Dendritic cell treated with granulocyte-macrophage colony-stimulating factor and Interleukin-4, amounts not matched to agents 40 ng/mL and 50 ng/mL, for 4 days (primary cell): Measurements from ENCODE around the gene FLNB.

ENCODE experiments used
- H3K27ac Mint-ChIP-seq: one replicate; pipeline ENCODE4 v1.8.0; 2022; ENCODE audit warnings: mild to moderate bottlenecking, mixed read lengths
- H3K27me3 Mint-ChIP-seq: one replicate; pipeline ENCODE4 v1.8.0; 2022; ENCODE audit warnings: mild to moderate bottlenecking, mixed read lengths
- H3K36me3 Mint-ChIP-seq: one replicate; pipeline ENCODE4 v1.8.0; 2022; ENCODE audit warnings: low read depth, mixed read lengths
- H3K4me1 Mint-ChIP-seq: one replicate; pipeline ENCODE4 v1.8.0; 2022; ENCODE audit warnings: low read depth, mixed read lengths
- H3K4me3 Mint-ChIP-seq: one replicate; pipeline ENCODE4 v1.8.0; 2022; ENCODE audit warnings: mild to moderate bottlenecking, moderate library complexity, mixed read lengths
- H3K9me3 Mint-ChIP-seq: one replicate; pipeline ENCODE4 v1.8.0; 2022; ENCODE audit warnings: mixed read lengths
- intact Hi-C: fragments of 100-400 bp; cut with micrococcal nuclease; formaldehyde crosslinking; loops from one replicate; pipeline ENCODE4 v1.15.0; 2022

The FLNB gene

DNA sequence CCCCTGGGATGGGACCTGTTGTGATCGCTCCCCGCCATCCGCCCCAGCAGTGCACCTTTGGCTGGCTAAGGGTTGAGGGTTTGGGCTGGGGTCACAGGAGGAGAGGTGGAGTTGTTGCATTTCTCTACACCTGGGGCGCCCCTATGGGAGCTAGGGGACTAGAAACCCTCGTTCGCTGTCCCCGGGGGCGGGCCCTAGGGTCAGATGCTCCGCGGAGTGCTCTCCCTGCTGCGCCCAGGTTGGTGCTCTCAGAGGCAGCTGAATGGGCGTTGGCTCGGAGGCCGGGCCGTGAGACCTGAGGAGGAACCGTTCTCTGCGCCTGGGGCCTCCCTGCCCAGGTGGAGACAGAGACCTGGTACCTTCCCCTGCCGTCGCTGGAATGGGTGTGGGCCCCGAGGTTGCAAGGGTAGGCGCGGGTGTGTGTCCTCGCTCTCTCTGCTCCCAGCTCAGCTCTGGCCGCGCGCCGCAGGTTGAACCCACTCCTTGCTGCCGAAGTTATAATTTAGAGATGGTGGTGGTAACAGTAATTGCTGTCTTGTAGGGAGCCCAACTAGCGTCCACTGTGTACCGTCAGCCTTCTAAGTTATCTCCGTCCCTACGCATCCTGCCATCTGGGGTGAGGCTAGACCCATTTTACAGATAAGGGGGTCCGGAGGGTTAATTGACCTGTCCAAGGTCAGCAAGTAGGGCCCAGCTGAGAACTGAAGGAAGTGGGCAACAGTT is 965 bp downstream of the FLNB start:
- H3K36me3 Mint-ChIP-seq, result no peaks in the 10 kb centered on the region
- intact Hi-C loops, result loop anchor here (5.0 to 10.0 kb wide), 2 partner anchors 168 to 296 kb away; partner anchors contain the start of genes HTD2 and RPP14
- peak overlapping the region; percentile 28 for H3K27ac Mint-ChIP-seq
- H3K9me3 Mint-ChIP-seq, result no peaks in the 10 kb centered on the region
- H3K4me1 Mint-ChIP-seq, result peaks cover 35% of the 10 kb centered on the region
- H3K27me3 Mint-ChIP-seq, result peaks cover 5% of the 10 kb centered on the region
- peak overlapping the region; percentile 87 for H3K4me3 Mint-ChIP-seq

- intact Hi-C loops, result loop anchor here (5.0 to 10.0 kb wide), 2 partner anchors 167 to 295 kb away; partner anchors contain the start of genes HTD2 and RPP14
- H3K9me3 Mint-ChIP-seq, result no peaks in the 10 kb centered on the region
- H3K4me3 Mint-ChIP-seq, result peak overlapping the region; percentile 87
- peaks cover 5% of the 10 kb centered on the region for H3K27me3 Mint-ChIP-seq
- no peaks in the 10 kb centered on the region for H3K36me3 Mint-ChIP-seq
- H3K27ac Mint-ChIP-seq, result no peak overlapping the region
- H3K4me1 Mint-ChIP-seq, result peaks cover 35% of the 10 kb centered on the region
Measured at GRCh38 chr3:58009749-58010535, 1.7 kb downstream of the FLNB start.

GRCh38 chr3:58010562-58010961 is 2.3 kb downstream of the FLNB start:
- H3K4me3 Mint-ChIP-seq, result no peak overlapping the region
- H3K27ac Mint-ChIP-seq, result no peak overlapping the region
- H3K36me3 Mint-ChIP-seq, result no peaks in the 10 kb centered on the region
- peaks cover 35% of the 10 kb centered on the region for H3K4me1 Mint-ChIP-seq
- intact Hi-C loops, result no loop called here
- no peaks in the 10 kb centered on the region for H3K9me3 Mint-ChIP-seq
- H3K27me3 Mint-ChIP-seq, result peaks cover 5% of the 10 kb centered on the region

DNA sequence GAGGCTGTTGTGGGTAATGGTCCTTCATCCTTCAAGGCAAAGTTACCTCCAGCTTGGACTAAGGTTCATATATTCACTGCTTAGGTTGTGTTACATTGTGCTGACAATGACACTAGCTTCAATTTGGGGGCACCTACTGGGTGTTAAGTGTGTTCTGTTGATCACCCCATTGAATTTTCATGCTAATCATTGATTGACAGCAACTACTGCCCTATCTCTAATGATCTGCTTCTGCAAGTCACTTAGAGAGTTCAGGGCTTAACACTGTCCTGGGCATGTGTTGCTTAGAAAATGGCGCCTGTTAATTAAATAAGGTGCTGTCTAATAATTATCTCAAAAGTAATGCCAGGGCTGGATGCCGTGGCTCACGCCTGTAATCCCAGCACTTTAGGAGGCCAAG is 3.4 kb downstream of the FLNB start:
- H3K27me3 Mint-ChIP-seq, result peaks cover 5% of the 10 kb centered on the region
- no peaks in the 10 kb centered on the region for H3K36me3 Mint-ChIP-seq
- H3K27ac Mint-ChIP-seq, result no peak overlapping the region
- intact Hi-C loops, result no loop called here
- no peak overlapping the region for H3K4me3 Mint-ChIP-seq
- no peaks in the 10 kb centered on the region for H3K9me3 Mint-ChIP-seq
- peaks cover 35% of the 10 kb centered on the region for H3K4me1 Mint-ChIP-seq

DNA sequence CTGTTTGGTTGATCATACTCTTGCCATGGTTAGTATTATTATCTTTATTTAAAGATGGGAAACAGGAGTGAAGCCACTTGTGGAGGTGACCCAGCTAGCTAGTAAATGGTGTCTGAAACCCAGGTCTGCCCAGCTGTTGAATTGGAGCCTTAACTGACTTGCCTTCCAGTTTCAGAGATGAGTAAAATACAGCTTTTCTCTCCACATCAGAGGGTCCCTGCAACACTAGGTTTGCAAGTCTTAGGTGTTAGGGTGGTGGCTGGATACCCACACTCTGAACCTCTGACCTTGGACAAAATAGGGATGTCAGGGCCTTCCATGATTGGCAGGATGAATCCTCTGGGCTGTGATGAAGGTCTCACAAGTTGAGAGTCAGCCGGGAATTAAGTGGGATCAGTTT is 4.1 kb downstream of the FLNB start:
- H3K27ac Mint-ChIP-seq, result no peak overlapping the region

GRCh38 chr3:58013099-58013498 is 4.9 kb downstream of the FLNB start:
- H3K4me3 Mint-ChIP-seq, result no peak overlapping the region
- intact Hi-C loops, result no loop called here
- H3K4me1 Mint-ChIP-seq, result peaks cover 35% of the 10 kb centered on the region
- H3K36me3 Mint-ChIP-seq, result no peaks in the 10 kb centered on the region
- H3K9me3 Mint-ChIP-seq, result no peaks in the 10 kb centered on the region
- no peak overlapping the region for H3K27ac Mint-ChIP-seq
- peaks cover 5% of the 10 kb centered on the region for H3K27me3 Mint-ChIP-seq

More for the DNA sequence above, 4.1 kb downstream of the FLNB start:
- H3K4me3 Mint-ChIP-seq, result no peak overlapping the region
- H3K4me1 Mint-ChIP-seq, result peaks cover 35% of the 10 kb centered on the region
- no peaks in the 10 kb centered on the region for H3K9me3 Mint-ChIP-seq
- peaks cover 5% of the 10 kb centered on the region for H3K27me3 Mint-ChIP-seq
- intact Hi-C loops, result no loop called here
- no peaks in the 10 kb centered on the region for H3K36me3 Mint-ChIP-seq

GRCh38 chr3:58013973-58014649 is 5.9 kb downstream of the FLNB start:
- H3K4me3 Mint-ChIP-seq, result no peak overlapping the region
- H3K4me1 Mint-ChIP-seq, result peaks cover 33% of the 10 kb centered on the region
- peaks cover 3% of the 10 kb centered on the region for H3K27me3 Mint-ChIP-seq
- intact Hi-C loops, result no loop called here
- H3K36me3 Mint-ChIP-seq, result no peaks in the 10 kb centered on the region
- H3K27ac Mint-ChIP-seq, result no peak overlapping the region
- no peaks in the 10 kb centered on the region for H3K9me3 Mint-ChIP-seq

- Mint-ChIP-seq H3K4me3 (no peak overlapping the region), H3K9me3 (no peaks in the 10 kb centered on the region), H3K27me3 (no peaks in the 10 kb centered on the region), H3K4me1 (peaks cover 33% of the 10 kb centered on the region), H3K27ac (no peak overlapping the region), H3K36me3 (no peaks in the 10 kb centered on the region)
- intact Hi-C loops, result no loop called here
Measured at GRCh38 chr3:58015520-58015915, 7.3 kb downstream of the FLNB start.

- H3K4me3 Mint-ChIP-seq, result no peak overlapping the region
- peaks cover 29% of the 10 kb centered on the region for H3K4me1 Mint-ChIP-seq
- H3K27me3 Mint-ChIP-seq, result no peaks in the 10 kb centered on the region
- intact Hi-C loops, result no loop called here
- H3K9me3 Mint-ChIP-seq, result no peaks in the 10 kb centered on the region
- no peak overlapping the region for H3K27ac Mint-ChIP-seq
- no peaks in the 10 kb centered on the region for H3K36me3 Mint-ChIP-seq
Measured at GRCh38 chr3:58016710-58017109, 8.5 kb downstream of the FLNB start.

GRCh38 chr3:58018892-58019742 is 10.9 kb downstream of the FLNB start:
- H3K4me3 Mint-ChIP-seq, result no peak overlapping the region
- H3K4me1 Mint-ChIP-seq, result peaks cover 38% of the 10 kb centered on the region
- intact Hi-C loops, result no loop called here
- H3K27me3 Mint-ChIP-seq, result no peaks in the 10 kb centered on the region
- H3K27ac Mint-ChIP-seq, result peak overlapping the region; percentile 50
- no peaks in the 10 kb centered on the region for H3K36me3 Mint-ChIP-seq
- no peaks in the 10 kb centered on the region for H3K9me3 Mint-ChIP-seq

DNA sequence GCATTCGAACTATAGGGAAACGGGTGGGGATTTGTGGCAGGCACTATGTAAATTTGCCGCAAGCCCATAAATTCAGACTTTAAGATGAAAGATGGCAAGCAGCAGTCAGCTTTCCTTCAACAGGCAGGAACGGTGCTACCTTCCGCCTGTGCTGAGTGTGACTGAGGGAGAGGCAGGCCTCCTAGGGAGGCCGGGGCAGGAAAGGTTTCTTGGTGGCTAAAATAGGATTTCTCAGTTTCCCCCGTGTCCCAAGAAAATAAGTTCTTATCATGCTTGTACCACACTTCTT is 12.5 kb downstream of the FLNB start:
- Mint-ChIP-seq H3K4me3 (no peak overlapping the region), H3K36me3 (no peaks in the 10 kb centered on the region), H3K9me3 (no peaks in the 10 kb centered on the region), H3K27me3 (no peaks in the 10 kb centered on the region), H3K27ac (no peak overlapping the region), H3K4me1 (peaks cover 38% of the 10 kb centered on the region)
- intact Hi-C loops, result no loop called here

DNA sequence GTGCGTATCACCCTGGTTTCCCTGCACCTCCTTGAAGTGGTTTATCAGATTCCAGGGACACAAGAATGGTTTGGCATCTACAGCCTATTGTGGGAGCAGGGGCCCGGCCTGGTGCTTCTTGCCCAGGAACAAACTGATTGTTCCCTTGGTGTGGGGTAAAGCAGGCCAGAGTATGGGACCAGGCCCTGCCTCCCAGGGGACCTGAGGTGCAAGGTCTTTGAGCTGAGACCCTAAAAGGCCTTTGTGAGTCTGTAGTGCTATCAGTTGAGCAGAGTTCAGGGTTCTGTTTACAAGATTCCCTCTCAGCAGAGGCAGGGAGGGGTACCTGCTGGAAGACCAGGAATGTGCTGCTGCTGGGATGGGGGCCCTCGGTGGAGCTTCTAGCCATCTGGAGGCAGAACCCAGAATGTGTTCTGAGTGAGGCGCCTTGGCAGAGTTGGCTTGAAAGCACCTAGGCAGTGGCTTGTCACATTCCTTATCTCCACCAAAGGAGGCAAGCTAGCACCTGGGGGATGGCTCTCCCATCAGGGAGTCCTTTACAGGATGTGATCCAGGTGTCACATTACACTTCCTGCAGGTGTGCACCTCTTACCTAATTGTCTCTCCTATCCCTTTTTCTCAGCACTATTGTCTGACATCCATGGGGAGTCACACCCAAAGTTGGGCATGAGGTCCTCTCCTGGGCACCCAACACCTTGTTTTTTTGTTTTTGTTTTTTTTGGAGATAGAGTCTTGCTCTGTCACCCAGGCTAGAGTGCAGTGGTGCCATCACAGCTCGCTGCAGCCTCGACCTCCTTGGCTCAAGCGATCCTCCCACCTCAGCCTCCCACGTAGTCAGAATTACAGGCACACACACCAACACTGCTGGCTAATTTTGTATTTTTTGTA is 13.1 kb downstream of the FLNB start:
- H3K27me3 Mint-ChIP-seq, result no peaks in the 10 kb centered on the region
- intact Hi-C loops, result no loop called here
- peaks cover 44% of the 10 kb centered on the region for H3K4me1 Mint-ChIP-seq
- H3K9me3 Mint-ChIP-seq, result no peaks in the 10 kb centered on the region
- peak overlapping the region; percentile 65 for H3K27ac Mint-ChIP-seq
- H3K36me3 Mint-ChIP-seq, result no peaks in the 10 kb centered on the region
- no peak overlapping the region for H3K4me3 Mint-ChIP-seq

DNA sequence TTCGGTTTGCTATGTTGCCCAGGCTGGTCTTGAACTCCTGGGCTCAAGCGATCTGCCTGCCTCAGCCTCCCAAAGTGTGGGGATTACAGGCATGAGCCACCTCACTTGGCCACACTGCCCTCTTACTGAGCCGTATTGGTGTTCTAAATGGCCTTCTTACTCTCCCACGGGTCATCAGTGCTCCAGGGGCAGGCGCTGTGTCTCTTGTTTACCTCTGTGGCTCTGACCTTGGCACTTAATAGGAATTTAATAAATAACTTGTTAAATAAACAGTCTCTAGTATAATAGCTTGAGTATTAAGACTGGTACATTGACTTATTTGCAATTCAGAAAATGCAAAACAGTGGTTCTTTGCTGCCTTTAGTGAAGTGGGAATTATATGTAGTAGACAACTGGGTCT is 13.7 kb downstream of the FLNB start:
- Mint-ChIP-seq H3K4me3 (no peak overlapping the region), H3K36me3 (no peaks in the 10 kb centered on the region), H3K4me1 (peaks cover 48% of the 10 kb centered on the region), H3K9me3 (no peaks in the 10 kb centered on the region), H3K27me3 (no peaks in the 10 kb centered on the region), H3K27ac (peak overlapping the region; percentile 65)
- intact Hi-C loops, result no loop called here
